GM19238 (cell line): Measurements from ENCODE around the gene TCHP.
"Not testable (repeated sequence)": the region's sequence is repeated elsewhere in the genome, so short reads cannot be mapped to it uniquely, and the experiment has no call there.

Source experiments
- DNase-seq: peaks from one replicate; pipeline ENCODE4 v3.0.0; 2011; ENCODE audit warnings: low spot score; ENCODE audit not compliant: insufficient read length

TCHP gene

GRCh38 chr12:109899783-109900751, at the start of gene TCHP:
TSS of gene TCHP (plus strand) at chr12:109900274. CDS start at chr12:109903027, 2,753 bp downstream.
- DNase-seq: peak; percentile 88

GRCh38 chr12:109850518-109850917, 49.6 kb upstream of the TCHP start:
- DNase-seq: not testable (repeated sequence)

GRCh38 chr12:109855377-109855776, 44.7 kb upstream of the TCHP start:
- DNase-seq: no peak

GRCh38 chr12:109857715-109858114, 42.4 kb upstream of the TCHP start:
- no peak for DNase-seq

GRCh38 chr12:109858764-109859163, 41.3 kb upstream of the TCHP start:
- DNase-seq: no peak

- DNase-seq: no peak
Observed at GRCh38 chr12:109860977-109861376, 39.1 kb upstream of the TCHP start.

- no peak for DNase-seq
Observed at GRCh38 chr12:109861689-109862314, 38.3 kb upstream of the TCHP start.

GRCh38 chr12:109862491-109862890, 37.6 kb upstream of the TCHP start:
- DNase-seq: not testable (repeated sequence)

- no peak for DNase-seq
Observed at GRCh38 chr12:109863847-109864712, 36.0 kb upstream of the TCHP start.

GRCh38 chr12:109864916-109865315, 35.2 kb upstream of the TCHP start:
- no peak for DNase-seq

GRCh38 chr12:109868182-109869051, 31.7 kb upstream of the TCHP start:
- no peak for DNase-seq

GRCh38 chr12:109870648-109871047, 29.4 kb upstream of the TCHP start:
- DNase-seq: no peak

- no peak for DNase-seq
Observed at GRCh38 chr12:109871668-109872314, 28.3 kb upstream of the TCHP start.

- no peak for DNase-seq
Observed at GRCh38 chr12:109873653-109874052, 26.4 kb upstream of the TCHP start.

- no peak for DNase-seq
Observed at GRCh38 chr12:109875572-109876131, 24.4 kb upstream of the TCHP start.

GRCh38 chr12:109876406-109876805, 23.7 kb upstream of the TCHP start:
- DNase-seq: no peak

GRCh38 chr12:109877504-109878246, 22.4 kb upstream of the TCHP start:
- DNase-seq: no peak

GRCh38 chr12:109878247-109878625, 21.8 kb upstream of the TCHP start:
- no peak for DNase-seq

GRCh38 chr12:109878749-109879148, 21.3 kb upstream of the TCHP start:
- DNase-seq: no peak
